Measurements from ENCODE around the gene MYOG.

GRCh38 chr1:203037509-203038190, 48.2 kb downstream of the MYOG start:
- TF ChIP-seq CTCF (IDR thresholded peaks at IDR 0.05; ENCODE audit: poor library complexity) (no peak), EZH2 (IDR thresholded peaks at IDR 0.05; ENCODE audit: borderline replicate concordance) (no peak), EZH2phosphoT487 (IDR thresholded peaks at IDR 0.05; ENCODE audit: low read depth, severe bottlenecking, unreplicated experiment) (no peak)
